ENCODE data around the gene SPTLC1. TPM values are rescaled to one million over a fixed set of nuclear protein-coding genes. Genes with fewer than 3 reads are reported as not detected.
"Not testable (repeated sequence)": the region's sequence is repeated elsewhere in the genome, so short reads cannot be mapped to it uniquely, and the experiment has no call there.

SPTLC1 gene
- total RNA-seq, 4 donors from 2014 or later, result 26.6 to 28.0 (median 26.9) TPM

- intact Hi-C loops (cut with DNase I; ENCODE audit: low total_unique reads) (no loop called here), in situ Hi-C loops (cut with MboI; ENCODE audit: low sequenced_read_pairs in 4 of 4) (no loop called here)
- ATAC-seq, result no peak
- Histone ChIP-seq H3K36me3 (no peaks in the 10 kb centered on the region), H3K4me3 (no peak overlapping the region), H3K27ac (no peak overlapping the region), H3K27me3 (no peaks in the 10 kb centered on the region), H3K4me1 (no peaks in the 10 kb centered on the region), H3K9me3 (no peaks in the 10 kb centered on the region)
- no peak for TF ChIP-seq POLR2A (IDR thresholded peaks at IDR 0.05)
- no peak for TF ChIP-seq CTCF (IDR thresholded peaks at IDR 0.05 in 4 of 5, conservative IDR thresholded peaks at IDR 0.05 in 1 of 5)
- no peak for DNase-seq
These were observed 111.7 kb downstream of the SPTLC1 start for GRCh38 chr9:92003308-92004044.

- DNase-seq; H3K27ac ChIP-seq; H3K27me3 ChIP-seq; in situ Hi-C loops (cut with MboI; ENCODE audit: low sequenced_read_pairs in 4 of 4); intact Hi-C loops (cut with DNase I; ENCODE audit: low total_unique reads); H3K36me3 ChIP-seq; H3K4me1 ChIP-seq; ATAC-seq; H3K9me3 ChIP-seq; H3K4me3 ChIP-seq: not testable (repeated sequence)
These were observed 113.3 kb downstream of the SPTLC1 start for GRCh38 chr9:92001948-92002347.

GRCh38 chr9:92001244-92001643 lies 114.0 kb downstream of the SPTLC1 start:
- no peak for TF ChIP-seq CTCF (IDR thresholded peaks at IDR 0.05 in 4 of 5, conservative IDR thresholded peaks at IDR 0.05 in 1 of 5)
- no peak for TF ChIP-seq POLR2A (IDR thresholded peaks at IDR 0.05)
- H3K27ac ChIP-seq, result no peak overlapping the region
- DNase-seq, result peak in 1 of 2 donors; percentile 15
- no peaks in the 10 kb centered on the region for H3K36me3 ChIP-seq
- intact Hi-C loops (cut with DNase I; ENCODE audit: low total_unique reads), result no loop called here
- no peak for ATAC-seq
- no peaks in the 10 kb centered on the region for H3K27me3 ChIP-seq
- in situ Hi-C loops (cut with MboI; ENCODE audit: low sequenced_read_pairs in 4 of 4), result no loop called here
- no peaks in the 10 kb centered on the region for H3K9me3 ChIP-seq
- H3K4me3 ChIP-seq, result no peak overlapping the region
- H3K4me1 ChIP-seq, result no peaks in the 10 kb centered on the region

- Histone ChIP-seq H3K27ac (no peak overlapping the region), H3K27me3 (peaks cover 0 to 4% (median 0%) of the 10 kb centered on the region in 3 donors), H3K9me3 (no peaks in the 10 kb centered on the region), H3K4me3 (no peak overlapping the region), H3K36me3 (no peaks in the 10 kb centered on the region), H3K4me1 (no peaks in the 10 kb centered on the region)
- no peak for TF ChIP-seq CTCF (IDR thresholded peaks at IDR 0.05 in 4 of 5, conservative IDR thresholded peaks at IDR 0.05 in 1 of 5)
- TF ChIP-seq POLR2A (IDR thresholded peaks at IDR 0.05), result no peak
- in situ Hi-C loops (cut with MboI; ENCODE audit: low sequenced_read_pairs in 4 of 4), result no loop called here
- intact Hi-C loops (cut with DNase I; ENCODE audit: low total_unique reads), result no loop called here
- no peak for ATAC-seq
- DNase-seq, result no peak
These were observed 120.1 kb downstream of the SPTLC1 start for GRCh38 chr9:91995000-91995655.

GRCh38 chr9:91994422-91994821 lies 120.8 kb downstream of the SPTLC1 start:
- in situ Hi-C loops (cut with MboI; ENCODE audit: low sequenced_read_pairs in 4 of 4), result no loop called here
- DNase-seq (no peak), ATAC-seq (no peak)
- intact Hi-C loops (cut with DNase I; ENCODE audit: low total_unique reads), result no loop called here
- TF ChIP-seq POLR2A (IDR thresholded peaks at IDR 0.05), result no peak
- TF ChIP-seq CTCF (IDR thresholded peaks at IDR 0.05 in 4 of 5, conservative IDR thresholded peaks at IDR 0.05 in 1 of 5), result no peak
- H3K4me3 ChIP-seq, result no peak overlapping the region
- H3K27me3 ChIP-seq, result peaks cover 0 to 4% (median 0%) of the 10 kb centered on the region in 3 donors
- H3K9me3 ChIP-seq, result no peaks in the 10 kb centered on the region
- no peaks in the 10 kb centered on the region for H3K4me1 ChIP-seq
- H3K36me3 ChIP-seq, result no peaks in the 10 kb centered on the region
- no peak overlapping the region for H3K27ac ChIP-seq
